HepG2 (cell line): ENCODE measurements around the gene SUN5. TPM values are rescaled to one million over a fixed set of nuclear protein-coding genes. Genes with fewer than 3 reads are reported as not detected.

Experiments used
- ATF7 ChIP-seq, 2 experiments: fragments of 450-650 bp in 1 of 2; sonication (generic) in 1 of 2; formaldehyde crosslinking in 1 of 2; IDR thresholded peaks; 2 replicates each; pipeline versions ENCODE4 v1.4.0 to v1.6.1; 2016 to 2020; ENCODE audit warnings: antibody characterized with exemption in 1 of 2, mild to moderate bottlenecking in 1 of 2, missing genetic modification reagents in 1 of 2
- CENPT ChIP-seq: sonication (generic); formaldehyde crosslinking; IDR thresholded peaks from 2 replicates; pipeline ENCODE4 v1.8.0; 2022; ENCODE audit warnings: low read depth, mild to moderate bottlenecking, moderate library complexity, missing genetic modification reagents
- CHD2 ChIP-seq: IDR thresholded peaks from 2 replicates; pipeline ENCODE4 v1.6.1; 2011; ENCODE audit warnings: low read depth, low read length, improper control_type of control experiment
- ESRRA ChIP-seq: sonication (generic); formaldehyde crosslinking; IDR thresholded peaks from 2 replicates; pipeline ENCODE4 v1.5.1; 2020; ENCODE audit warnings: mild to moderate bottlenecking, low read depth, missing genetic modification reagents
- GFI1 ChIP-seq: sonication (generic); formaldehyde crosslinking; IDR thresholded peaks from 2 replicates; pipeline ENCODE4 v1.5.0; 2020; ENCODE audit warnings: missing genetic modification reagents, mild to moderate bottlenecking, borderline replicate concordance
- HCFC1 ChIP-seq: fragments of 150-350 bp; IDR thresholded peaks from 2 replicates; pipeline ENCODE4 v1.6.1; 2014; ENCODE audit warnings: low read depth, low read length
- KDM3A ChIP-seq: IDR thresholded peaks from 2 replicates; pipeline ENCODE4 v1.6.1; 2018; ENCODE audit warnings: low read depth, missing compliant biosample characterization
- MEIS1 ChIP-seq: sonication (generic); formaldehyde crosslinking; IDR thresholded peaks from 2 replicates; pipeline ENCODE4 v1.9.0; 2021; ENCODE audit warnings: mild to moderate bottlenecking, missing genetic modification reagents, moderate library complexity, borderline replicate concordance
- MTA1 ChIP-seq: sonication (generic); formaldehyde crosslinking; IDR thresholded peaks from 2 replicates; pipeline ENCODE4 v1.4.0; 2020; ENCODE audit warnings: missing genetic modification reagents, mild to moderate bottlenecking, borderline replicate concordance
- NR1H2 ChIP-seq: sonication (generic); formaldehyde crosslinking; IDR thresholded peaks from 2 replicates; pipeline ENCODE4 v1.8.1; 2022; ENCODE audit warnings: low read depth, missing genetic modification reagents, borderline replicate concordance
- NR2F2 ChIP-seq: IDR thresholded peaks from 2 replicates; pipeline ENCODE4 v1.6.1; 2012; ENCODE audit warnings: low read depth, inconsistent platforms, borderline replicate concordance
- PCBP1 ChIP-seq: fragments of 200-400 bp; formaldehyde crosslinking; IDR thresholded peaks from 2 replicates; pipeline ENCODE4 v1.6.1; 2017; ENCODE audit warnings: mild to moderate bottlenecking, low read depth, low read length, borderline replicate concordance
- PTBP1 ChIP-seq: fragments of 200-400 bp; formaldehyde crosslinking; IDR thresholded peaks from 2 replicates; pipeline ENCODE4 v1.6.1; 2018; ENCODE audit warnings: low read length, low read depth; ENCODE audit not compliant: poor library complexity, severe bottlenecking
- SALL1 ChIP-seq: sonication (generic); formaldehyde crosslinking; IDR thresholded peaks from 2 replicates; pipeline ENCODE4 v1.8.0; 2022; ENCODE audit warnings: mild to moderate bottlenecking, missing genetic modification reagents
- SRY ChIP-seq: sonication (generic); formaldehyde crosslinking; IDR thresholded peaks from 2 replicates; pipeline ENCODE4 v1.8.0; 2022; ENCODE audit warnings: mild to moderate bottlenecking, missing genetic modification reagents
- TP53 ChIP-seq: sonication (generic); formaldehyde crosslinking; conservative IDR thresholded peaks from 2 replicates; pipeline ENCODE4 v1.4.0; 2020; ENCODE audit warnings: missing genetic modification reagents
- ZBTB8A ChIP-seq: sonication (generic); formaldehyde crosslinking; IDR thresholded peaks from 2 replicates; pipeline ENCODE4 v1.4.0; 2020; ENCODE audit warnings: mild to moderate bottlenecking, low read depth, missing genetic modification reagents, borderline replicate concordance
- ZNF292 ChIP-seq: sonication (generic); formaldehyde crosslinking; IDR thresholded peaks from 2 replicates; pipeline ENCODE4 v1.8.1; 2022; ENCODE audit warnings: mild to moderate bottlenecking, low read depth, missing genetic modification reagents, borderline replicate concordance
- ZNF335 ChIP-seq: sonication (generic); formaldehyde crosslinking; IDR thresholded peaks from 2 replicates; pipeline ENCODE4 v1.4.0; 2020; ENCODE audit warnings: missing genetic modification reagents
- ZNF350 ChIP-seq: sonication (generic); formaldehyde crosslinking; IDR thresholded peaks from 2 replicates; pipeline ENCODE4 v1.4.0; 2020; ENCODE audit warnings: mild to moderate bottlenecking, low read depth, missing genetic modification reagents, borderline replicate concordance
- ZNF773 ChIP-seq: sonication (generic); formaldehyde crosslinking; IDR thresholded peaks from 2 replicates; pipeline ENCODE4 v1.4.0; 2020; ENCODE audit warnings: missing genetic modification reagents, borderline replicate concordance
- ZNF790 ChIP-seq: sonication (generic); formaldehyde crosslinking; IDR thresholded peaks from 2 replicates; pipeline ENCODE4 v1.8.0; 2022; ENCODE audit warnings: missing genetic modification reagents, mild to moderate bottlenecking, borderline replicate concordance
- ZNF839 ChIP-seq: sonication (generic); formaldehyde crosslinking; IDR thresholded peaks from 2 replicates; pipeline ENCODE4 v1.4.0; 2020; ENCODE audit warnings: missing genetic modification reagents, mild to moderate bottlenecking, borderline replicate concordance
- ZSCAN29 ChIP-seq: sonication (generic); formaldehyde crosslinking; conservative IDR thresholded peaks from 2 replicates; pipeline ENCODE4 v1.4.0; 2020; ENCODE audit warnings: mild to moderate bottlenecking, missing genetic modification reagents
- ZSCAN9 ChIP-seq: IDR thresholded peaks from 2 replicates; pipeline ENCODE4 v1.6.1; 2016; ENCODE audit warnings: borderline replicate concordance
- polyA plus RNA-seq, 8 experiments: library from polyadenylated mRNA; depleted of rRNA in 3 of 8; stranded (reverse) in 7 of 8; unstranded in 1 of 8; fragments of >200 nt; fragmentation: Illumina TruSeq in 4 of 8; extraction: Trizol in 4 of 8; gene quantifications; 2 replicates each; pipeline versions ENCODE4 v1.2.1 to v1.2.3, GENCODE V29; 2011 to 2016; ENCODE audit warnings: low read depth in 4 of 8, missing spikeins in 1 of 8, mixed read lengths in 1 of 8; ENCODE audit not compliant: insufficient read depth in 1 of 8
- total RNA-seq, 5 experiments: library from RNA; depleted of rRNA; stranded (reverse); fragments of >200 nt; fragmentation: Illumina TruSeq; extraction: Trizol; gene quantifications; 2 replicates each; pipeline ENCODE4 v1.2.3, GENCODE V29; 2016; ENCODE audit warnings: low read depth in 1 of 5
- TF ChIP-seq, protein P1 (sequence below): IDR thresholded peaks from 2 replicates; pipeline ENCODE4 v1.6.1; 2016; ENCODE audit warnings: missing compliant biosample characterization, missing genetic modification reagents, borderline replicate concordance
- TF ChIP-seq, protein P2 (sequence below): IDR thresholded peaks from 2 replicates; pipeline ENCODE4 v1.6.1; 2018; ENCODE audit warnings: missing genetic modification reagents

Gene SUN5
- total and polyA plus RNA-seq, 2 of the 13 experiments (the other 11 are each of a cell fraction or from before 2014, with no cell fraction given), result not detected

DNA sequence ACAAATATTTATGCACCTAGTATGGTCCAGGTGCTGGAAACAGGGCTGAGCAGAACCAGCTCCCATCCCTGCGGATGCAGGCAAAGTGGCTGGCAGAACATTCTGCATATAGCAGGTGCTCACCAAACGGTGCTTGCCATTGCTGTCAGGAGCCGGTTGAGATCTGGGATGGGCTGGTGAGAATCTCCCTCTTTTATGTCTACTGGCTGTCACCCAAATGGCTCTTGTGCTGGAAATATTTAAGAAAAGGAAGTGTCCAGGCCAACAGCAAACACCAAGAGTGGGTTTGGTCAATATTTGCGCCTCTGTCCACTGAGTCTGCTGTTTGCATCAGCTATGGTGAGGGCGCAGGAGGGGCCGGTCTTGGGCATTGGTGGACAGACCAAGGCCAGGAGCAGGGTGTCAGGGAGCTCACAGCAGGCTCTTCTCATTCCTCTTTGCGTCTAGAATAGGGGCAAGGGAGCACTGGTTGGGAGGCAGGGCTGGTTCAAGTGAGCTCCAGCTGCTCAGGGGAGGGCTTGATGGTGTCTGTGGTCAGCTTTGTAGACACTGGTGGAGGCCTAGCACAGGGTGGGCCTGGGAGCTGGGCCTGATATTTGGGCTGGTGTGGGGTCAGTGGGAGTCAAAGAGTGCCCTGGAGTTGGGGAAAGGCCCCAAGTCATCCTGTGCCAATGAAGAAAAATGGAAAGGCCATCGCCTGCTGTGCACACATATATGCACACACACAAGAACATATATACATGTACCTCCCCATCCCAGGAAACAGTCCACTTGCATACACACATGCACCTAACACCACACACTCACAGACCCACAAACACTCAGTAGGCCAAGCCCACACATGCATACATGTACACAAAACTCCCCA is 1.9 kb upstream of the SUN5 start (continued):
- peak; percentile 94; the same call in 1 of the 2 replicates for TF ChIP-seq ZNF350 (CRISPR knock-in tag)
- peak; percentile 96 for TF ChIP-seq MTA1 (CRISPR knock-in tag)
- no peak for TF ChIP-seq CHD2
- 0 out of 2 replicates have a peak, but pooled peaks have one; percentile 84 for TF ChIP-seq ZSCAN29 (CRISPR knock-in tag)
- peak; percentile 65; the same call in 1 of the 2 replicates for TF ChIP-seq GFI1 (CRISPR knock-in tag)
- TF ChIP-seq KDM3A (CRISPR knock-in tag), result peak; percentile 92
- TF ChIP-seq ZSCAN9 (CRISPR knock-in tag), result peak; percentile 98
- TF ChIP-seq NR2F2, result peak; percentile 89
- TF ChIP-seq ZBTB8A (CRISPR knock-in tag), result no peak
- TF ChIP-seq ZNF292 (CRISPR knock-in tag), result peak; percentile 98
- TF ChIP-seq MEIS1 (CRISPR knock-in tag), result peak; percentile 94; the same call in 1 of the 2 replicates
- no peak; the same call in 1 of the 2 replicates for TF ChIP-seq NR1H2 (CRISPR knock-in tag)
- no peak for TF ChIP-seq ATF7 (IDR thresholded peaks at IDR 0.05)
- 0 out of 2 replicates have a peak, but pooled peaks have one; percentile 38 for TF ChIP-seq ATF7 (CRISPR knock-in tag; IDR thresholded peaks at IDR 0.05)
- peak; percentile 99 for TF ChIP-seq SALL1
- TF ChIP-seq ZNF790 (CRISPR knock-in tag), result no peak
- TF ChIP-seq ESRRA (CRISPR knock-in tag), result 0 out of 2 replicates have a peak, but pooled peaks have one; percentile 73
- TF ChIP-seq CENPT (CRISPR knock-in tag), result 0 out of 2 replicates have a peak, but pooled peaks have one; percentile 71
- TF ChIP-seq PTBP1, result peak; percentile 75
- TF ChIP-seq ZNF335, result peak; percentile 91
- TF ChIP-seq, protein P1, sequence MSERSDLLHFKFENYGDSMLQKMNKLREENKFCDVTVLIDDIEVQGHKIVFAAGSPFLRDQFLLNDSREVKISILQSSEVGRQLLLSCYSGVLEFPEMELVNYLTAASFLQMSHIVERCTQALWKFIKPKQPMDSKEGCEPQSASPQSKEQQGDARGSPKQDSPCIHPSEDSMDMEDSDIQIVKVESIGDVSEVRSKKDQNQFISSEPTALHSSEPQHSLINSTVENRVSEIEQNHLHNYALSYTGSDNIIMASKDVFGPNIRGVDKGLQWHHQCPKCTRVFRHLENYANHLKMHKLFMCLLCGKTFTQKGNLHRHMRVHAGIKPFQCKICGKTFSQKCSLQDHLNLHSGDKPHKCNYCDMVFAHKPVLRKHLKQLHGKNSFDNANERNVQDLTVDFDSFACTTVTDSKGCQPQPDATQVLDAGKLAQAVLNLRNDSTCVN (CRISPR knock-in tag), result peak; percentile 90
- no peak for TF ChIP-seq PCBP1
- TF ChIP-seq HCFC1, result peak; percentile 8; the same call in 1 of the 2 replicates
- no peak; the same call in 1 of the 2 replicates for TF ChIP-seq TP53 (CRISPR knock-in tag)
- TF ChIP-seq ZNF773 (CRISPR knock-in tag), result no peak
- TF ChIP-seq, protein P2, sequence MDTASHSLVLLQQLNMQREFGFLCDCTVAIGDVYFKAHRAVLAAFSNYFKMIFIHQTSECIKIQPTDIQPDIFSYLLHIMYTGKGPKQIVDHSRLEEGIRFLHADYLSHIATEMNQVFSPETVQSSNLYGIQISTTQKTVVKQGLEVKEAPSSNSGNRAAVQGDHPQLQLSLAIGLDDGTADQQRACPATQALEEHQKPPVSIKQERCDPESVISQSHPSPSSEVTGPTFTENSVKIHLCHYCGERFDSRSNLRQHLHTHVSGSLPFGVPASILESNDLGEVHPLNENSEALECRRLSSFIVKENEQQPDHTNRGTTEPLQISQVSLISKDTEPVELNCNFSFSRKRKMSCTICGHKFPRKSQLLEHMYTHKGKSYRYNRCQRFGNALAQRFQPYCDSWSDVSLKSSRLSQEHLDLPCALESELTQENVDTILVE, result peak; percentile 91
- TF ChIP-seq ZNF839 (CRISPR knock-in tag), result no peak
- TF ChIP-seq SRY, result no peak; the same call in 1 of the 2 replicates
